OCI-LY7 (cell line): ENCODE results near the gene ATAD1. TPM values are rescaled to one million over a fixed set of nuclear protein-coding genes. Genes with fewer than 3 reads are reported as not detected.

ENCODE experiments used
- BruUV-seq: library from RNA; stranded (reverse); fragments of 400-500 nt; replicated peaks from 2 replicates; lab custom pipeline; 2021; lab: Mats Ljungman, UMichigan
- CTCF ChIA-PET: fragments of 300-600 bp; sonication (Branson Sonifier 250); formaldehyde crosslinking; loops from one replicate; lab custom pipeline; 2022; ENCODE audit warnings: antibody characterized with exemption; ENCODE audit not compliant: unreplicated experiment; lab: Charles Lee
- POLR2A ChIA-PET: fragments of 300-600 bp; sonication (Branson Sonifier 250); formaldehyde crosslinking; loops from one replicate; lab custom pipeline; 2022; ENCODE audit warnings: antibody characterized with exemption; lab: Charles Lee
- DNase-seq: peaks from one replicate; pipeline ENCODE4 v3.0.0-alpha.2; 2015; ENCODE audit warnings: low spot score
- H2AFZ ChIP-seq: fragments of 200-600 bp; sonication (generic), shearing (Covaris generic); 2 replicates; pipeline ENCODE4 v1.6.1; 2014; ENCODE audit warnings: mild to moderate bottlenecking, antibody characterized with exemption, low read length, moderate library complexity
- H3K27ac ChIP-seq: fragments of 200-600 bp; sonication (generic); 2 replicates; pipeline ENCODE4 v1.5.1; 2014; ENCODE audit warnings: mixed run types, low read depth, mild to moderate bottlenecking, moderate library complexity, low read length, inconsistent platforms; ENCODE audit not compliant: poor library complexity, severe bottlenecking
- H3K36me3 ChIP-seq: fragments of 200-600 bp; sonication (generic); 2 replicates; pipeline ENCODE4 v1.6.1; 2014; ENCODE audit warnings: mild to moderate bottlenecking, antibody characterized with exemption, low read length, moderate library complexity, mixed read lengths; ENCODE audit not compliant: insufficient read depth
- H3K4me1 ChIP-seq: fragments of 200-600 bp; sonication (generic); 2 replicates; pipeline ENCODE4 v1.5.1; 2014; ENCODE audit warnings: mild to moderate bottlenecking, low read length; ENCODE audit not compliant: insufficient read depth, poor library complexity, severe bottlenecking
- H3K4me2 ChIP-seq: fragments of 200-600 bp; sonication (generic); 2 replicates; pipeline ENCODE4 v1.6.1; 2014; ENCODE audit warnings: mild to moderate bottlenecking, low read length
- H3K4me3 ChIP-seq: fragments of 200-600 bp; sonication (generic); 2 replicates; pipeline ENCODE4 v1.5.1; 2014; ENCODE audit warnings: mild to moderate bottlenecking, low read depth, low read length; ENCODE audit not compliant: poor library complexity, severe bottlenecking
- H3K79me2 ChIP-seq: fragments of 200-600 bp; sonication (generic); 2 replicates; pipeline ENCODE4 v1.6.1; 2016; ENCODE audit warnings: low read depth, mild to moderate bottlenecking, low read length, moderate library complexity, mixed read lengths; ENCODE audit not compliant: insufficient read depth
- H3K9me2 ChIP-seq: fragments of 200-600 bp; sonication (generic); 2 replicates; pipeline ENCODE4 v1.6.1; 2016; ENCODE audit warnings: mild to moderate bottlenecking, low read length, mixed read lengths; ENCODE audit not compliant: insufficient read depth
- H3K9me3 ChIP-seq: fragments of 200-600 bp; sonication (generic); 2 replicates; pipeline ENCODE4 v1.6.1; 2014; ENCODE audit warnings: mild to moderate bottlenecking, mixed run types, low read length, mixed read lengths
- H4K20me1 ChIP-seq: fragments of 200-600 bp; sonication (generic); 2 replicates; pipeline ENCODE4 v1.6.1; 2014; ENCODE audit warnings: mild to moderate bottlenecking, antibody characterized with exemption, low read length, moderate library complexity, mixed read lengths; ENCODE audit not compliant: insufficient read depth
- CTCF ChIP-seq: fragments of 200-600 bp; sonication (generic); conservative IDR thresholded peaks from 2 replicates; pipeline ENCODE4 v1.5.1; 2014; ENCODE audit warnings: mild to moderate bottlenecking, antibody characterized with exemption, low read length, moderate library complexity, mixed read lengths
- EZH2phosphoT487 ChIP-seq: fragments of 200-600 bp; sonication (generic); IDR thresholded peaks from 2 replicates; pipeline ENCODE4 v1.6.1; 2018; ENCODE audit warnings: low read depth, borderline replicate concordance, mild to moderate bottlenecking, mixed run types, antibody characterized with exemption, low read length, moderate library complexity, mixed read lengths
- intact Hi-C: fragments of 100-400 bp; cut with micrococcal nuclease; formaldehyde crosslinking; loops from one replicate; pipeline ENCODE4 v1.10.0; 2022; ENCODE audit not compliant: unreplicated experiment
- total RNA-seq, 2 experiments: library from RNA; depleted of rRNA in 1 of 2; stranded (reverse); fragments of >200 nt in 1 of 2; shearing (Covaris generic) in 1 of 2; gene quantifications; 2 replicates each; pipeline ENCODE4 v1.2.3, GENCODE V29; 2014 to 2022

ATAD1 gene
- total RNA-seq, 2 experiments from 2014 or later: 19.6 to 47.7 TPM

GRCh38 chr10:87826653-87827052, 8.6 kb upstream of the ATAD1 start:
- intact Hi-C loops: no loop called here
- Histone ChIP-seq H3K27ac (no peak overlapping the region), H2AFZ (no peak overlapping the region), H3K9me3 (no peaks in the 10 kb centered on the region), H4K20me1 (no peaks in the 10 kb centered on the region), H3K4me1 (no peaks in the 10 kb centered on the region), H3K9me2 (no peaks in the 10 kb centered on the region), H3K79me2 (no peaks in the 10 kb centered on the region), H3K4me2 (no peak overlapping the region), H3K36me3 (no peaks in the 10 kb centered on the region), H3K4me3 (no peak overlapping the region)
- no TSS peak for BruUV-seq
- ChIA-PET POLR2A (interaction anchor here (0.5 to 1.0 kb wide), 3 partner anchors 58 to 497 kb away, joined by 3 to 5 read pairs (median 4); no protein-coding TSS in a partner anchor), CTCF (no interaction called here)
- no peak for DNase-seq
- no peak for TF ChIP-seq CTCF
- TF ChIP-seq EZH2phosphoT487: no peak

GRCh38 chr10:87819289-87819585, 1.2 kb upstream of the ATAD1 start:
- peaks cover 17% of the 10 kb centered on the region; the same call in 1 of the 2 replicates for H4K20me1 ChIP-seq
- ChIA-PET POLR2A (interaction anchor here (0.7 to 3.6 kb wide), 15 partner anchors 9 to 1935 kb away, joined by 3 to 18 read pairs (median 4); no protein-coding TSS in a partner anchor), CTCF (no interaction called here)
- peaks cover 36% of the 10 kb centered on the region for H3K79me2 ChIP-seq
- H3K27ac ChIP-seq: peak overlapping the region; percentile 79
- H3K9me2 ChIP-seq: no peaks in the 10 kb centered on the region
- DNase-seq: no peak
- H2AFZ ChIP-seq: no peak overlapping the region
- H3K36me3 ChIP-seq: peaks cover 11% of the 10 kb centered on the region
- intact Hi-C loops: loop anchor here (5.0 kb wide), 3 partner anchors 293 to 1173 kb away; partner anchors contain the start of genes FAS and STAMBPL1
- H3K4me1 ChIP-seq: peaks cover 28% of the 10 kb centered on the region
- peak overlapping the region; percentile 76 for H3K4me2 ChIP-seq
- no TSS peak for BruUV-seq
- peak overlapping the region; percentile 86 for H3K4me3 ChIP-seq
- no peaks in the 10 kb centered on the region for H3K9me3 ChIP-seq
- TF ChIP-seq EZH2phosphoT487 (no peak), CTCF (no peak)

GRCh38 chr10:87818505-87819288, 671 bp upstream of the ATAD1 start:
- intact Hi-C loops: loop anchor here (1.0 to 5.0 kb wide), 5 partner anchors 44 to 1174 kb away; partner anchors contain the start of genes FAS and STAMBPL1
- Histone ChIP-seq H3K4me2 (peak overlapping the region; percentile 76), H3K9me2 (no peaks in the 10 kb centered on the region), H2AFZ (peak overlapping the region; percentile 83), H3K36me3 (peaks cover 17% of the 10 kb centered on the region), H3K27ac (peak overlapping the region; percentile 79), H3K9me3 (no peaks in the 10 kb centered on the region), H3K4me1 (peaks cover 28% of the 10 kb centered on the region), H4K20me1 (peaks cover 17% of the 10 kb centered on the region; the same call in 1 of the 2 replicates), H3K79me2 (peaks cover 42% of the 10 kb centered on the region), H3K4me3 (peak overlapping the region; percentile 86)
- peak; percentile 91 for DNase-seq
- BruUV-seq: TSS peak; percentile 66
- ChIA-PET POLR2A (interaction anchor here (0.6 to 3.6 kb wide), 19 partner anchors 10 to 1935 kb away, joined by 3 to 18 read pairs (median 4); partner anchors contain the start of genes KLLN and PTEN), CTCF (interaction anchor here (0.8 kb wide), 1 partner anchor 39 kb away, joined by 4 read pairs; no protein-coding TSS in a partner anchor)
- TF ChIP-seq EZH2phosphoT487: no peak
- peak; percentile 50 for TF ChIP-seq CTCF
